PFSK-1 (cell line): ENCODE results near the gene ZNF594.

Source experiments
- FOXP2 ChIP-seq: optimal IDR thresholded peaks from 2 replicates; pipeline ENCODE3; 2011; ENCODE audit warnings: borderline replicate concordance, control low read depth, inconsistent platforms; ENCODE audit not compliant: insufficient read depth; ENCODE audit errors: extremely low read length, extremely low read depth
- POLR2AphosphoS5 ChIP-seq: IDR thresholded peaks from 2 replicates; pipeline ENCODE4 v1.6.1; 2012; ENCODE audit warnings: low read depth, mild to moderate bottlenecking, control low read depth, low read length, moderate library complexity
- SIN3A ChIP-seq: IDR thresholded peaks from 2 replicates; pipeline ENCODE4 v1.6.1; 2012; ENCODE audit warnings: mild to moderate bottlenecking, low read length, moderate library complexity, borderline replicate concordance; ENCODE audit not compliant: insufficient read depth
- TAF1 ChIP-seq: IDR thresholded peaks from 2 replicates; pipeline ENCODE4 v1.6.1; 2012; ENCODE audit warnings: low read length, control low read depth, borderline replicate concordance; ENCODE audit not compliant: insufficient read depth
- TF ChIP-seq, protein P1 (sequence below), 2 experiments: IDR thresholded peaks; 2 replicates each; pipeline versions ENCODE4 v1.6.1 to v1.8.0; 2011 to 2012; ENCODE audit warnings: low read depth in 2 of 2, low read length in 2 of 2, control low read depth in 1 of 2, inconsistent platforms in 1 of 2, mild to moderate bottlenecking in 1 of 2, moderate library complexity in 1 of 2; ENCODE audit not compliant: insufficient read depth in 1 of 2

ZNF594 gene

DNA sequence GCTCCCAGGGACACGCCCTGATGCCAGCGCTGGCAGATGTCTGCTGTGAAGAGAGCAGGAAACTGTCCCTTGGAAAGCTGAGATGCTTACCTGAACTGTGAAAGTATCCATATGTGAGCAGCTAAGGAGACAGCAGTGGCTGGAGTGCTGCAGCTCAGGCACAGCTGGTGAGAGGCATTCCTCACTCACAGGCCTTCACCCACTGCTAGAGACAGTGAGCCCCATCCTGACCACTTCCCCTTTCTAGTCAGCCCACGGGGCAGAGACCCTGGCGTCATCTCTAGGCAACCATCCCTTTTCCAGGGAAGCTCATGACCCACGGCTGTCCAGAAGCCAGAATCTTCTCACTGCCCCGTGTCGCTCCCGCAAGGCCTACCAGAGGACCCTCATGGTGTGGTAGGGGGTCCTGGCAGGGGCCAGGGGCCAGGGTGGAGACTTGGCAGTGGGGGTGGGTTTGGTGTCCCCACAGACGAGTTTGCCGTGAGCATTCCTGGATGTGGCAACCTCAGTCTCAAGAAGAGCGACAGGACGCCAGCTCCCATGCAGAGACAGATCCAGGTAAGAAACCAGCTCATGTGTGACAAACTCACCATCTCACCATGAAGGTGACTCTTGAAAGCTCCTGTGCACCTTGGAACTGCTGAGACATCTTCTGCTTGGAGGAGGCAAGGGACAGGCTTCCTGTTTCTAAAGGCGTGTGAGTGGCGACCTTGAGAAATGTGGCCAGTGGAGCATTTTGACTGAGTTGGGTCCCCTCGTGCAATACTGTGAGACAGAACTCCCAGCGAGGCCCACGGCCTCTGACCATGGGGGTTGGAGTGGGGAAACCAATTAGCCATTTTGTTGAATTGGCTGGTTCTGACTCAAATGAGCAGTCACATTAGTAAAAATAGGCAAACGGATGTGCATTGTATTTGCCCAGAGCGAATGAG, 43.2 kb upstream of the ZNF594 start, which contains the start of gene SCIMP:
SCIMP (minus strand) TSS at position 216 of the 932 bp plus-strand sequence; CDS start at position 111, 105 bp downstream.
- TF ChIP-seq TAF1 (no peak), SIN3A (no peak), POLR2AphosphoS5 (no peak), FOXP2 (no peak)
- TF ChIP-seq, protein P1, sequence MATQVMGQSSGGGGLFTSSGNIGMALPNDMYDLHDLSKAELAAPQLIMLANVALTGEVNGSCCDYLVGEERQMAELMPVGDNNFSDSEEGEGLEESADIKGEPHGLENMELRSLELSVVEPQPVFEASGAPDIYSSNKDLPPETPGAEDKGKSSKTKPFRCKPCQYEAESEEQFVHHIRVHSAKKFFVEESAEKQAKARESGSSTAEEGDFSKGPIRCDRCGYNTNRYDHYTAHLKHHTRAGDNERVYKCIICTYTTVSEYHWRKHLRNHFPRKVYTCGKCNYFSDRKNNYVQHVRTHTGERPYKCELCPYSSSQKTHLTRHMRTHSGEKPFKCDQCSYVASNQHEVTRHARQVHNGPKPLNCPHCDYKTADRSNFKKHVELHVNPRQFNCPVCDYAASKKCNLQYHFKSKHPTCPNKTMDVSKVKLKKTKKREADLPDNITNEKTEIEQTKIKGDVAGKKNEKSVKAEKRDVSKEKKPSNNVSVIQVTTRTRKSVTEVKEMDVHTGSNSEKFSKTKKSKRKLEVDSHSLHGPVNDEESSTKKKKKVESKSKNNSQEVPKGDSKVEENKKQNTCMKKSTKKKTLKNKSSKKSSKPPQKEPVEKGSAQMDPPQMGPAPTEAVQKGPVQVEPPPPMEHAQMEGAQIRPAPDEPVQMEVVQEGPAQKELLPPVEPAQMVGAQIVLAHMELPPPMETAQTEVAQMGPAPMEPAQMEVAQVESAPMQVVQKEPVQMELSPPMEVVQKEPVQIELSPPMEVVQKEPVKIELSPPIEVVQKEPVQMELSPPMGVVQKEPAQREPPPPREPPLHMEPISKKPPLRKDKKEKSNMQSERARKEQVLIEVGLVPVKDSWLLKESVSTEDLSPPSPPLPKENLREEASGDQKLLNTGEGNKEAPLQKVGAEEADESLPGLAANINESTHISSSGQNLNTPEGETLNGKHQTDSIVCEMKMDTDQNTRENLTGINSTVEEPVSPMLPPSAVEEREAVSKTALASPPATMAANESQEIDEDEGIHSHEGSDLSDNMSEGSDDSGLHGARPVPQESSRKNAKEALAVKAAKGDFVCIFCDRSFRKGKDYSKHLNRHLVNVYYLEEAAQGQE (IDR thresholded peaks at IDR 0.05; ENCODE audit: insufficient read depth in 1 of 2, low read depth in 2 of 2, low read length in 2 of 2) = no peak

DNA sequence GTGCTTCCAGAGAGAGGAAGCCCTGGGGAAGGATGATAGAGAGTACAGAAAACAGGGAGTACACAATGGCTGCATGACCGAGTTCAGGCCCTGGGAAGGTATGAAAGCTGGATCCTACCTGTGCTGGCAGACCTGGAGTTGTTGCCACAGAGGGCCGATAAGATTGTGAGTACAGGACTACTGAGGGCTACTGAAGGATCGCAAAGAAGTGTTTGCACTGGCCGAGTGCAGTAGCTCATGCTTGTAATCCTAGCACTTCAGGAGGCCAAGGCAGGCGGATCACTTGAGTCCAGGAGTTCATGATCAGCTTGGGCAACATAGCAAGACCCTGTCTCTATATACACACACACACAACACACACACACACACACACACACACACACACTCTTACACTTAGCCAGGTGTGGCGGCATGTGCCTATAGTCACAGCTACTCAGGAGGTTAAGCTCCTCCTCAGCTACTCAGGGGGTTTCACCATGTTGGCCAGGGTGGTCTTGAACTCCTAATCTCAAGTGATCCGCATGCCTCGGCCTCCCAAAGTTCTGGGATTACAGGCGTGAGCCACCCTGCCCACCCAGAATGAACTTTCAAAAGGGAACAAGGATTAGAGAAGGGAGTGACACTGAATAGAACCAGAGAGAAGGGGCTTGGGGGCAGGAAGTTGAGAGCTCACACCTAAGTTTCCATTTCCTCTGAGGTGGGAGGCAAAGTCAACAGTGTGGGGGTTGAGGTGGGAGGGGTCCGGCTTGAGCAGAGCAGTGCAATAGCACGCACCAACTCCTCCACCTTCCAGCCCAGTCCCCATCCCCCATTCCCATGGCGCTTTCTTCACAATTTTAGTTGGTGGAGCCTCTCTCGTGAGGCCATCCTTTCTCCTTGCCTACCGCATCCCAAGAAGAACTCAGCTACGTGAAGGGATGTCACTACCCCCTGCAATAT, 35.5 kb upstream of the ZNF594 start:
- TF ChIP-seq SIN3A (no peak), POLR2AphosphoS5 (no peak), TAF1 (no peak), FOXP2 (no peak)
- TF ChIP-seq, protein P1 (IDR thresholded peaks at IDR 0.05; ENCODE audit: insufficient read depth in 1 of 2, low read depth in 2 of 2, low read length in 2 of 2) = no peak

DNA sequence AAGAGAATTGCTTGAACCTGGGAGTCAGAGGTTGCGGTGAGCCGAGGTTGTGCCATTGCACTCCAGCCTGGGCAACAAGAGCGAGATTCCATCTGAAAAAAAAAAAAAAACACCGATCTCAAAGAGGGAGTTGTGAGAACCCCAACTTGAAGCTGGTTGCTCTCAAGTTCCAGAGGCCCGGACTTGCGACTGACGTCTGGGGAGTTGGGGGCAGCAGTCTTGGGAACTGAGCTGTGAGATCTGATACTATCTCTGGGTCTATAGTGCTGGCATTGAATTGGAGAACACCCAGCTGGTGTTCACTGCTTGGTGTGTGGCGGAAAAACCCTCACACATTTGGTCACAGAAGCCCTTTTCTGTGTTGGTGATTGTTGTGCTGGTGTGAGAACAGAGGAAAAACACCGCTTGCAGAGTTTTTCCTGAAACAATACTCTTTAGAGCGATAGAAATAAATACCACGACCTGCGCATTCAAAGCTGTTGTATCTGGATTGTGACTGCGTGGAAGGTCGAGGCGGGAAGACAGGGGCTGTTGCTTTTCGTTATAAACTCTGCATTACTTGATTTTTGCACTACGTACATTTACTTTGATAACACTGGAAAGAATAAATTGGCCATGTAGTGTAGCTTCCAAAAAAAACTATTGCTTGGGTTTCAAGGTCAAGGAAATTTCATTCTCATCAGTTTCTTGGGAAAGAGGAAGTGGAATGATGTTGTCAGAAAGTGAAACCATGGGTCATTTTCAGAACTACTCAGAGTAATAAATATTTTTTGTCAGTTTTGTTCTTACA, 34.2 kb upstream of the ZNF594 start:
- TF ChIP-seq, protein P1 (IDR thresholded peaks at IDR 0.05; ENCODE audit: insufficient read depth in 1 of 2, low read depth in 2 of 2, low read length in 2 of 2) = no peak
- TF ChIP-seq FOXP2 (no peak), POLR2AphosphoS5 (no peak), TAF1 (no peak)

DNA sequence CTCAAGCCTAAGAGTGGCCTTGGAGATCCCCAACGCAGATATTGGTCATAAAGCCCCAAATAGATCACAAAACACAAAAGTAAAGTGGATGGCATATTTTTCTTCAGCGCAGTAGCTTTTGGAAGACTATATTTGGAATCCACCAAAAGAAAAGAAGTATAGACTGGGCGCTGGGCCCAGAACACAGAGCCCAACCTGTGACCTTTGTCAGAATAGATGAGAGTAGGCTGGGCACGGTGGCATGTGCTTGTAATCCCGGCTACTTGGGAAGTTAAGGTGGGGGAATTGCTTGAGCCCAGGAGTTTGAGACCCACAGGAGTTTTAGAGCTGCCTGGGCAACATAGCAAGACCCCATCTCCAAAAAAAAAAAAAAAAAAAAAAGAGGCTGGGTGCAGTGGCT, 28.4 kb upstream of the ZNF594 start:
- TF ChIP-seq SIN3A (no peak), POLR2AphosphoS5 (no peak), TAF1 (no peak), FOXP2 (no peak)
- TF ChIP-seq, protein P1 (IDR thresholded peaks at IDR 0.05; ENCODE audit: insufficient read depth in 1 of 2, low read depth in 2 of 2, low read length in 2 of 2) = no peak
